Measurements from ENCODE around the gene DOCK8. TPM values are rescaled to one million over a fixed set of nuclear protein-coding genes. Genes with fewer than 3 reads are reported as not detected.

The DOCK8 gene
- total and polyA plus RNA-seq, 2 of the 4 experiments (the other 2 are of a cell fraction): not detected

GRCh38 chr9:341634-342421, 127.2 kb downstream of the DOCK8 start:
- H3K23ac ChIP-seq (ENCODE audit: low read depth, low read length): no peak overlapping the region
- dilution Hi-C loops (cut with HindIII; ENCODE audit: low sequenced_read_pairs, unreplicated experiment): no loop called here
- no peak overlapping the region for H3K27ac ChIP-seq (ENCODE audit: insufficient read depth, low read length)
- no peak overlapping the region for H2BK15ac ChIP-seq (ENCODE audit: low read depth, low read length)
- H3K4me2 ChIP-seq (ENCODE audit: low read depth, low read length): no peak overlapping the region
- no peaks in the 10 kb centered on the region for H3K4me1 ChIP-seq (ENCODE audit: control insufficient read depth, insufficient read depth, low read length)
- peaks cover 7% of the 10 kb centered on the region for H3K27me3 ChIP-seq (ENCODE audit: control insufficient read depth, insufficient read depth, low read length)
- no peaks in the 10 kb centered on the region for H3K36me3 ChIP-seq (ENCODE audit: control insufficient read depth, insufficient read depth, low read length)
- H3K9me3 ChIP-seq (ENCODE audit: control insufficient read depth, insufficient read depth, low read length): no peaks in the 10 kb centered on the region
- H4K91ac ChIP-seq (ENCODE audit: insufficient read depth, low read depth, low read length): no peak overlapping the region
- intact Hi-C loops (cut with micrococcal nuclease): no loop called here
- H2BK5ac ChIP-seq (ENCODE audit: low read depth, low read length, poor library complexity, severe bottlenecking): no peak overlapping the region
- no peak overlapping the region for H3K14ac ChIP-seq (replicated peaks; ENCODE audit: low read depth, low read length)
- H2AFZ ChIP-seq (replicated peaks; ENCODE audit: low read length, poor library complexity): no peak overlapping the region
- H2AK9ac ChIP-seq (replicated peaks; ENCODE audit: low read depth, low read length, poor library complexity): no peak overlapping the region
- H3K4me3 ChIP-seq (ENCODE audit: insufficient read depth, low read depth, low read length): no peak overlapping the region
- no peak overlapping the region for H3K9ac ChIP-seq (ENCODE audit: low read depth, low read length)
- WGBS, 2 experiments (ENCODE audit: extremely low coverage in 2 of 2, insufficient read length in 1 of 2): 42% methylated on average over 2 of the region's 9 CpGs; no CpG with 5 or more reads in 1 of the 2 experiments
- H3K4ac ChIP-seq (ENCODE audit: low read depth, low read length): no peak overlapping the region
- H4K20me1 ChIP-seq (ENCODE audit: insufficient read depth, low read length): no peaks in the 10 kb centered on the region
- ATAC-seq (ENCODE audit: low read depth) (no peak), DNase-seq (no peak)
- POLR2A ChIA-PET (ENCODE audit: unreplicated experiment): no interaction called here
- no peak overlapping the region for H2BK120ac ChIP-seq (ENCODE audit: low read depth, low read length)
- H4K5ac ChIP-seq (ENCODE audit: low read depth, low read length): no peak overlapping the region
- no peak overlapping the region for H2BK20ac ChIP-seq (ENCODE audit: low read depth, low read length)
- in situ Hi-C loops (cut with MboI; ENCODE audit: low sequenced_read_pairs): no loop called here
- no peak overlapping the region for H4K8ac ChIP-seq (ENCODE audit: low read depth in 2 of 2, low read length in 2 of 2)
- H2AK5ac ChIP-seq (ENCODE audit: low read depth, low read length): no peak overlapping the region
- no peak overlapping the region for H3K56ac ChIP-seq (ENCODE audit: extremely low read depth, insufficient read depth, low read length)
- no peak overlapping the region for H3K18ac ChIP-seq (ENCODE audit: low read depth, low read length)
- CTCF ChIA-PET: interaction anchor here (0.5 kb wide), 1 partner anchor 469 kb away, joined by 3 read pairs; no protein-coding TSS in a partner anchor
- no TSS peak for BruUV-seq (replicated peaks)
- H3K79me1 ChIP-seq (ENCODE audit: low read depth in 1 of 2, low read length in 2 of 2): no peaks in the 10 kb centered on the region
- H3K9me1 ChIP-seq (ENCODE audit: insufficient read depth, low read length): no peaks in the 10 kb centered on the region
- TF ChIP-seq BHLHE40 (IDR thresholded peaks at IDR 0.05; ENCODE audit: low read depth, low read length) (no peak), POLR2A (IDR thresholded peaks at IDR 0.05; ENCODE audit: low read depth, low read length) (no peak), USF2 (IDR thresholded peaks at IDR 0.05; ENCODE audit: low read depth, low read length) (no peak), CEBPB (IDR thresholded peaks at IDR 0.05; ENCODE audit: low read depth, low read length) (no peak), MXI1 (IDR thresholded peaks at IDR 0.05; ENCODE audit: borderline replicate concordance, low read depth, low read length) (no peak), FOS (IDR thresholded peaks at IDR 0.05; ENCODE audit: low read depth, low read length) (no peak), CHD1 (IDR thresholded peaks at IDR 0.05; ENCODE audit: low read depth, low read length) (no peak), RCOR1 (IDR thresholded peaks at IDR 0.05; ENCODE audit: insufficient replicate concordance, low read length) (no peak), NFE2L2 (IDR thresholded peaks at IDR 0.05; ENCODE audit: low read depth, low read length) (no peak), CTCF (conservative IDR thresholded peaks at IDR 0.05; ENCODE audit: low read depth, low read length) (no peak)
